ENCODE results near the gene CNKSR3. TPM values are rescaled to one million over a fixed set of nuclear protein-coding genes. Genes with fewer than 3 reads are reported as not detected.

CNKSR3 gene
- total RNA-seq, 1 donor from 2014 or later: 9.5 TPM

DNA sequence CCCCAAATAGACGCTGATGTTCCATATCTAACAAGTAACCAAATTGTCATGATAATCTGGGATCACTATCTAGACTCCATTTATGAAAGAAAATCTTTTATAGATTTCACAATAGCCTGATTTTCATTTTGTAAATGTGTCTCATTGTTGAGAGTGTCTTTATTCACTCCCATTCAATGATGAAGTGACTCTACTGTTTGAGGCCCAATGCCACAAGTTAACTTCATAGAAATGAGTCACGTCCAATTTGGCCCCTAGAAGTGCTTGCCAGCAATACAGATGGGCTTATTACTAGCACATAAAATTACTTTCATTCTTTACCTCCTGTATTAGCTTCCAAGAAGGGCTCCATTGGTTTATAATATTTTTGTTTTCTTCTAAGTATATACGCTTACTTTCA, 160.2 kb downstream of the CNKSR3 start:
- Histone ChIP-seq H3K9me3 (no peaks in the 10 kb centered on the region), H3K36me3 (no peaks in the 10 kb centered on the region), H3K4me3 (no peak overlapping the region), H3K27me3 (ENCODE audit: low read depth) (no peaks in the 10 kb centered on the region), H3K4me1 (peaks cover 11% of the 10 kb centered on the region), H3K27ac (no peak overlapping the region)
- ATAC-seq: no peak
- intact Hi-C loops (cut with DNase I): no loop called here
- no peak for DNase-seq
- no peak for TF ChIP-seq CTCF (IDR thresholded peaks at IDR 0.05)

GRCh38 chr6:154347981-154348380, 162.5 kb downstream of the CNKSR3 start:
- H3K4me1 ChIP-seq: peaks cover 1% of the 10 kb centered on the region
- no peak for DNase-seq
- H3K36me3 ChIP-seq: no peaks in the 10 kb centered on the region
- intact Hi-C loops (cut with DNase I): no loop called here
- no peak overlapping the region for H3K4me3 ChIP-seq
- H3K27ac ChIP-seq: no peak overlapping the region
- peak; percentile 64 to 79 for ATAC-seq
- H3K27me3 ChIP-seq (ENCODE audit: low read depth): no peaks in the 10 kb centered on the region
- H3K9me3 ChIP-seq: no peaks in the 10 kb centered on the region
- no peak for TF ChIP-seq CTCF (IDR thresholded peaks at IDR 0.05)

- Histone ChIP-seq H3K4me3 (no peak overlapping the region), H3K36me3 (no peaks in the 10 kb centered on the region), H3K9me3 (no peaks in the 10 kb centered on the region), H3K27ac (no peak overlapping the region), H3K27me3 (ENCODE audit: low read depth) (no peaks in the 10 kb centered on the region), H3K4me1 (no peaks in the 10 kb centered on the region)
- no peak for TF ChIP-seq CTCF (IDR thresholded peaks at IDR 0.05)
- DNase-seq (no peak), ATAC-seq (no peak)
- intact Hi-C loops (cut with DNase I): no loop called here
Measured at GRCh38 chr6:154345811-154346210, 164.7 kb downstream of the CNKSR3 start.

DNA sequence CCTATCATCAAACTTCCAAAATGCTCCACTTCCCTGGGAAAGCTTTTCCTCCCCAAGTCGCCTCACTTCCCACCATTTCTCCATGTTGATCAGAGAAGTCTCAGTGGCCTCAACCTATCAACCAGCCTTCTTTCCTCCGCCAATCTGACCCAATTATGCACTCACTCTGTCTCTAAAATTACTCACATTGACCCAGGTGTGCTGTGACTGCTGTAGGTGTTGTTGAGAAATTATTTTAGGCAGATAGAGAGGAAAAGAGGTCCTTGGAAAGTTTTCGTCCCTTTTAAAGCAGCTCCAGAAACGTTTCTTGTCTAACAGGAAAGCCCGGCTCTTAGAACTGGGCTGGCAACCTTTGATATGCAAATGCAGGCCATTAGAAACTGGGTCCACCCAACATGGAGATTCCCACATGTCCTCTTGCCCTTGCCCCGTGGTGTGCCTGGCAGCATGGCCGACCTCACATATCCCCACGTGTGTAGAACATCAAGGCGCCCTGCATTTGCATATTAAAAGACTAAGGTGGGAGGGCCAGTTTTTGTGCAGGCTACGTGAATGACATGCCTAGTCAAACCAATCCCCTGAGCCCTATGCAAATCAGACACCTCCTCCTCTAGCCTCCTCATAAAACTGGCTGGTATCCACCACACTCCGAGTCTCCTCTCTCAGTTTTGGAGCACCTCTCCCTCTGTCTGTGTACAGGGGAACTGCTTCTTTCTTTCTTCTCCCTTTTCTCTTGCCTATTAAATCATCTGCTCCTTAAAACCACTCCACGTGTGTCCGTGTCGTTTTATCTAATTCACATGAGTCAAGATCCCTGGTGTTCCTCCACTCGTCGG, 166.8 kb downstream of the CNKSR3 start:
- intact Hi-C loops (cut with DNase I): no loop called here
- H3K4me3 ChIP-seq: no peak overlapping the region
- H3K36me3 ChIP-seq: no peaks in the 10 kb centered on the region
- peak overlapping the region; percentile 37 for H3K27ac ChIP-seq
- TF ChIP-seq CTCF (IDR thresholded peaks at IDR 0.05): peak; percentile 27
- no peaks in the 10 kb centered on the region for H3K9me3 ChIP-seq
- DNase-seq (peak; percentile 76), ATAC-seq (peak; percentile 93 to 94)
- no peaks in the 10 kb centered on the region for H3K27me3 ChIP-seq (ENCODE audit: low read depth)
- no peaks in the 10 kb centered on the region for H3K4me1 ChIP-seq

- Histone ChIP-seq H3K27me3 (ENCODE audit: low read depth) (no peaks in the 10 kb centered on the region), H3K36me3 (no peaks in the 10 kb centered on the region), H3K4me3 (no peak overlapping the region), H3K9me3 (no peaks in the 10 kb centered on the region), H3K4me1 (no peaks in the 10 kb centered on the region), H3K27ac (no peak overlapping the region)
- intact Hi-C loops (cut with DNase I): no loop called here
- DNase-seq (no peak), ATAC-seq (no peak)
- no peak for TF ChIP-seq CTCF (IDR thresholded peaks at IDR 0.05)
Measured at GRCh38 chr6:154341871-154342270, 168.6 kb downstream of the CNKSR3 start.

Data from lower lobe of right lung (tissue), 2 donors.